KMS-11 (cell line): ENCODE results near the gene SEPSECS.

Experiments used
- H2AFZ ChIP-seq: fragments of 200-600 bp; sonication (generic); 2 replicates; pipeline ENCODE4 v1.6.1; 2016; ENCODE audit warnings: antibody characterized with exemption, mixed run types, low read depth
- H3K27ac ChIP-seq: fragments of 200-600 bp; sonication (generic); 2 replicates; pipeline ENCODE4 v1.6.1; 2016; ENCODE audit warnings: mild to moderate bottlenecking, mixed run types
- H3K27me3 ChIP-seq: fragments of 200-600 bp; sonication (generic); 2 replicates; pipeline ENCODE4 v1.6.1; 2017; ENCODE audit warnings: mild to moderate bottlenecking, low read depth, mixed run types, moderate library complexity; ENCODE audit not compliant: insufficient read depth
- H3K36me3 ChIP-seq: fragments of 200-600 bp; sonication (generic); 2 replicates; pipeline ENCODE4 v1.6.1; 2017; ENCODE audit warnings: mild to moderate bottlenecking, mixed run types; ENCODE audit not compliant: insufficient read depth
- H3K4me1 ChIP-seq: fragments of 200-600 bp; sonication (generic); 2 replicates; pipeline ENCODE4 v1.6.1; 2016; ENCODE audit warnings: mild to moderate bottlenecking, low read depth, mixed run types; ENCODE audit not compliant: poor library complexity, severe bottlenecking
- H3K4me2 ChIP-seq: fragments of 200-600 bp; sonication (generic); 2 replicates; pipeline ENCODE4 v1.7.0; 2016; ENCODE audit warnings: mild to moderate bottlenecking, mixed run types
- H3K4me3 ChIP-seq: fragments of 200-600 bp; sonication (generic); IDR thresholded peaks from 2 replicates; pipeline ENCODE4 v1.6.1; 2017; ENCODE audit warnings: low read depth, low read length, mixed read lengths; ENCODE audit not compliant: insufficient read depth
- H3K79me2 ChIP-seq: fragments of 200-600 bp; sonication (generic); 2 replicates; pipeline ENCODE4 v1.6.1; 2016; ENCODE audit warnings: low read depth, mixed run types; ENCODE audit not compliant: insufficient read depth
- H3K9ac ChIP-seq: fragments of 200-600 bp; sonication (generic); 2 replicates; pipeline ENCODE4 v1.6.1; 2016; ENCODE audit warnings: mild to moderate bottlenecking, mixed run types
- H4K20me1 ChIP-seq: fragments of 200-600 bp; sonication (generic); 2 replicates; pipeline ENCODE4 v1.6.1; 2016; ENCODE audit warnings: mild to moderate bottlenecking, mixed run types; ENCODE audit not compliant: insufficient read depth
- TF ChIP-seq, protein P1 (sequence below): fragments of 200-600 bp; sonication (generic); conservative IDR thresholded peaks from 2 replicates; pipeline ENCODE4 v1.6.1; 2017; ENCODE audit warnings: low read depth, mild to moderate bottlenecking, antibody characterized with exemption, low read length, moderate library complexity, mixed read lengths

SEPSECS gene

DNA sequence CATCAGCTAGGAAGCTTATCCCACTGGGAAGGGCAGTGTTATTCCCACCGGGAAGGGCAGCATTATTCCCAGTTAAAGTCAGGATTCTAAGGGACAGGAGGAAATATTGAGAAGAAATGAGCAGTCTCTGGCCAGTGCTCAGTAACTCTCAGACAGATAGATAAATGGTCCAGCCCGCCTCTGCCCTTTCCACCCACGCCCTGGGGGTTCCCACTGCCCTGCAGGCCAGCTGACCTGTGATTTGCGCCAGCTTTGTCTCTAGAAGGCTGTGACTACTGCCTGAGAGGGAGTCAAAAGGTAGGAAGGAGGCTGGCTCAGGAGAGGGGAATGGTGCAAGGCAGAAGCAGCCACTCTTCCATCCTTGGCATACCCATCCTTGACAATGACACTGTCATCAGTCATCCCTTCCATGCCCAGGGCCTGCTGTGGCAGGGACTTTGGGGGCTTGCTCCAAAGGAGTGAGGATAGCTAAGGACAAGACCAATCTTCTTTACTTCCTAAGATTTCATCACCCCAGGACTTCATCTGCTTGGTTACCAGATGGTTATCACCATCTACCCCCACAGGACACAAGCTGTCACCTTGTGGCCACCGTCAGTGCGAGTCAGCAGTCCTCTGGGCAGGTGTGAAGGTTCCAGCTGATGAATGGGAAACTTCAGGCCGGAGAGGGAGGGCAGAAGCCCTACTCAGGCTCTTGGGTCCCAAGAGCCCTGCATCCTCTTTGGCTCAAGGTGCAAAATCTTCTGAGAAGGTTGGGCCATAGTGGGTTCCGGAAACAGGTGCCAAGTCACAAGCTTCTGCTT is 49.5 kb downstream of the SEPSECS start:
- H3K4me3 ChIP-seq, result no peak overlapping the region
- no peaks in the 10 kb centered on the region for H3K27me3 ChIP-seq
- no peak overlapping the region for H3K9ac ChIP-seq

DNA sequence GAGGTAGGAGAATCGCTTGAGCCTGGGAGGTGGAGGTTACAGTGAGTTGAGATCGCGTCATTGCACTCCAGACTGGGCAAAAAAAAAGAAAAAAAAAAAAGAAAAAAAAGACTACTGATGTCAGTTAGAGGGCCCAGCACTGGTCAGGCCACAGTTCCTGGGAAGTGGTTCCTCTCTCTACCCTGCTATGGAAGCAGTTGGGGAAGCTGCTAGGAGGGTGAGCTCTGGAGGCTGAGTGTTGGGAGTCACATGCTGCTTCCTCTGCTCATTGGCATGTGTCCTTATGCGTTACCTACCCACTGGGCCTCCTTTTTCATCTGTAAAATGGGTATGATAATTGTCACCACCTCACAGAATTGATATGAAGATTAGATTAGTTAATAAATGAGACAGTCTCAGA is 50.7 kb downstream of the SEPSECS start:
- H3K4me2 ChIP-seq, result no peak overlapping the region
- no peaks in the 10 kb centered on the region for H3K27me3 ChIP-seq
- H3K9ac ChIP-seq, result no peak overlapping the region
- no peaks in the 10 kb centered on the region for H3K79me2 ChIP-seq
- no peak overlapping the region for H3K4me3 ChIP-seq
- H4K20me1 ChIP-seq, result no peaks in the 10 kb centered on the region
- H3K4me1 ChIP-seq, result peaks cover 10% of the 10 kb centered on the region
- H2AFZ ChIP-seq, result no peak overlapping the region
- TF ChIP-seq, protein P1, sequence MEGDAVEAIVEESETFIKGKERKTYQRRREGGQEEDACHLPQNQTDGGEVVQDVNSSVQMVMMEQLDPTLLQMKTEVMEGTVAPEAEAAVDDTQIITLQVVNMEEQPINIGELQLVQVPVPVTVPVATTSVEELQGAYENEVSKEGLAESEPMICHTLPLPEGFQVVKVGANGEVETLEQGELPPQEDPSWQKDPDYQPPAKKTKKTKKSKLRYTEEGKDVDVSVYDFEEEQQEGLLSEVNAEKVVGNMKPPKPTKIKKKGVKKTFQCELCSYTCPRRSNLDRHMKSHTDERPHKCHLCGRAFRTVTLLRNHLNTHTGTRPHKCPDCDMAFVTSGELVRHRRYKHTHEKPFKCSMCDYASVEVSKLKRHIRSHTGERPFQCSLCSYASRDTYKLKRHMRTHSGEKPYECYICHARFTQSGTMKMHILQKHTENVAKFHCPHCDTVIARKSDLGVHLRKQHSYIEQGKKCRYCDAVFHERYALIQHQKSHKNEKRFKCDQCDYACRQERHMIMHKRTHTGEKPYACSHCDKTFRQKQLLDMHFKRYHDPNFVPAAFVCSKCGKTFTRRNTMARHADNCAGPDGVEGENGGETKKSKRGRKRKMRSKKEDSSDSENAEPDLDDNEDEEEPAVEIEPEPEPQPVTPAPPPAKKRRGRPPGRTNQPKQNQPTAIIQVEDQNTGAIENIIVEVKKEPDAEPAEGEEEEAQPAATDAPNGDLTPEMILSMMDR, result no peak
- H3K27ac ChIP-seq, result no peak overlapping the region
- no peaks in the 10 kb centered on the region for H3K36me3 ChIP-seq

More for the DNA sequence above, 49.5 kb downstream of the SEPSECS start:
- no peaks in the 10 kb centered on the region for H3K79me2 ChIP-seq
- no peak overlapping the region for H2AFZ ChIP-seq
- H3K4me1 ChIP-seq, result peaks cover 10% of the 10 kb centered on the region
- H3K36me3 ChIP-seq, result no peaks in the 10 kb centered on the region
- TF ChIP-seq, protein P1, result no peak
- H4K20me1 ChIP-seq, result no peaks in the 10 kb centered on the region
- no peak overlapping the region for H3K4me2 ChIP-seq
- H3K27ac ChIP-seq, result no peak overlapping the region

DNA sequence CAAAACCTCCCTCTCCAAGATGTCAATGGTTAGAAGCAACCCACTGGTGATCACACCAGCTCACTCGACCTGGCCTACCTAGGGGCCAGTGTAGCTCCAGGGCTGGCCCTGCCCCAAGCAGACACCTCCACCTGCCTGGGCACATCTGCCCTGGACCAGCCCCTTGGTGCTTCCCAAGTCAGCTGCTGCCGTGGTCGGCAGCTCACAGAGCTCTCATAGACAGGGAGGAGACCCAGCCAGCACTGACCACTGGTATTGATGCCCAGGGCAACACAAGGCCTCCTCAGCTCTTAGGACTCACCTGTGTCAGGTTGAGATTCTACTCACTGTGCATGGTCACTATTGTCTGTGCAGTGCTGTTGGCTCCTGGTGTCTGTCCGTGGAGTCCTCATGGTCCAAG is 51.7 kb downstream of the SEPSECS start:
- no peak overlapping the region for H3K4me2 ChIP-seq
- peaks cover 10% of the 10 kb centered on the region for H3K4me1 ChIP-seq
- H2AFZ ChIP-seq, result no peak overlapping the region
- H3K36me3 ChIP-seq, result no peaks in the 10 kb centered on the region
- no peak overlapping the region for H3K27ac ChIP-seq
- no peaks in the 10 kb centered on the region for H4K20me1 ChIP-seq
- no peaks in the 10 kb centered on the region for H3K79me2 ChIP-seq
- no peak overlapping the region for H3K9ac ChIP-seq
- TF ChIP-seq, protein P1, result no peak
- H3K27me3 ChIP-seq, result no peaks in the 10 kb centered on the region
- no peak overlapping the region for H3K4me3 ChIP-seq

DNA sequence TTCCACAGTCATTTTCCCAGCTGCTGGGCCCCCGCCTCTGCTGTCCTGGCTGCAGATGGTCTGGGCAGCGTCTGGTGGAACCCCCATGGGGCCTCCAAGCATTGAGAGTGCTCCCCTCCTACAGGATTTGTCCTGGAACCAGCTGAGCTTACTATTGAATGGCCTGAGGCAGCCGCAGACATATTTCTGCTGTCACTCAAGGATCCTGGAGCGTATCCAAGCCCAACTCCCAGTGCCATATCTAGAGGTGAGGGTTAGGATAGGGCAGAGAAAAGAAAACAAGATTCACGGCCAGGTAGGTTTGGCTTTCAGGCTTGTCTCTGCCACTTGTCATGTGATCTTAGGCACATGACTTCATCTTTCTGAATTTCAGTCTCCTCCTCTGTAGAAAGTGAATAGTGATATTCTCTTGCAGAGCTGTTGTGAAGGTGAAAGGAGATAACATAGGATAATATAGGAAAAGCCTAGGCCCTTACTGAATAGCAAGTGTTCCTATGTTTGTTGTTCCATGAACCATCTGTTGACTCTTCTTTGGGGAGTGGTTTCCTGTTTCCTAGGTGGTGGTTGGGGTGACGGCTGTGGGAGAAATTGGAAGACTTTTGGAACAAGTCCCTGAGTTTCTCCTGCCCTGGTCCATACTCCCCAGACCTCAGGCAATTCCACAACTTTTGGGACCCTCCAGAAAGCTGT is 52.3 kb downstream of the SEPSECS start:
- Histone ChIP-seq H3K27me3 (no peaks in the 10 kb centered on the region), H3K4me2 (no peak overlapping the region), H3K36me3 (no peaks in the 10 kb centered on the region), H2AFZ (no peak overlapping the region), H3K9ac (no peak overlapping the region), H3K27ac (no peak overlapping the region), H3K4me3 (no peak overlapping the region), H3K4me1 (peaks cover 10% of the 10 kb centered on the region), H3K79me2 (no peaks in the 10 kb centered on the region), H4K20me1 (no peaks in the 10 kb centered on the region)
- TF ChIP-seq, protein P1, result no peak
